ENCODE results near the gene MTX1.

DNA sequence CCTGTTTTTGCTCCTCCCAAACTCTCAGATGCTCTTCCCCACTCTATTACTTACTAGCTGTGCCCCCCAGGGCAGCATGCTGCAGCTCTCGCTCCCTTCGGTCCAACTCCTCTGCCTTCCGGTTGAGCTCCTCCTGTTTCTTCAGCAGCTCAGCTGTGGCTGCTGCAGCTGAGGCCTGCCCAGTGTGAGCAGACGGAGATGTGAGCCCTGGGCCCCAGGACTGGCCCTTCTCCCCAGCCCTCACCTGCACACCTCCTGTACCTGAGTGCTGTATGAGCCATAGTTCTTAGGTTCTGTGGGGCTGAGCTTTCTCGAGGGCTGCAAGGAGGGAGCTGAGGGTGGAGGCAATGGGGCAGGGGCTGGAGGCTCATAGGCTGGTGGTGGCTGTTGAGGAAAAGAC is 51.8 kb downstream of the MTX1 start:
- TF ChIP-seq EZH2 (IDR thresholded peaks at IDR 0.05; ENCODE audit: low read length, missing control alignments) = no peak
- no peak for TF ChIP-seq CTCF (conservative IDR thresholded peaks at IDR 0.05 in 1 of 2, IDR thresholded peaks at IDR 0.05 in 1 of 2; ENCODE audit: low read depth in 1 of 2, low read length in 2 of 2)
